ENCODE measurements around the gene PLCD3. TPM values are rescaled to one million over a fixed set of nuclear protein-coding genes. Genes with fewer than 3 reads are reported as not detected.

PLCD3 gene
- total RNA-seq, 2 experiments from 2014 or later, result 1.4 to 4.6 TPM

GRCh38 chr17:45117334-45117733 is 15.0 kb downstream of the PLCD3 start:
- Histone ChIP-seq H3K9me3 (ENCODE audit: low read length) (no peaks in the 10 kb centered on the region), H3K9me2 (ENCODE audit: insufficient read depth, low read length) (no peaks in the 10 kb centered on the region), H3K4me1 (ENCODE audit: insufficient read depth, low read length, poor library complexity, severe bottlenecking) (peaks cover under 1% of the 10 kb centered on the region), H3K79me2 (ENCODE audit: insufficient read depth, low read depth, low read length) (no peaks in the 10 kb centered on the region), H3K4me3 (ENCODE audit: low read depth, low read length, poor library complexity, severe bottlenecking) (no peak overlapping the region), H3K27ac (ENCODE audit: low read depth, low read length, poor library complexity, severe bottlenecking) (no peak overlapping the region), H3K4me2 (ENCODE audit: low read length) (no peak overlapping the region), H2AFZ (ENCODE audit: low read length) (no peak overlapping the region), H3K36me3 (ENCODE audit: insufficient read depth, low read length) (no peaks in the 10 kb centered on the region), H4K20me1 (ENCODE audit: insufficient read depth, low read length) (no peaks in the 10 kb centered on the region)
- intact Hi-C loops (cut with micrococcal nuclease; ENCODE audit: unreplicated experiment), result no loop called here
- CTCF ChIA-PET (ENCODE audit: unreplicated experiment), result no interaction called here
- DNase-seq (ENCODE audit: low spot score), result no peak
- TF ChIP-seq EZH2phosphoT487 (IDR thresholded peaks at IDR 0.05; ENCODE audit: borderline replicate concordance, low read depth, low read length) (no peak), CTCF (conservative IDR thresholded peaks at IDR 0.05; ENCODE audit: low read length) (no peak)
- no TSS peak for BruUV-seq (replicated peaks)
- POLR2A ChIA-PET, result no interaction called here

DNA sequence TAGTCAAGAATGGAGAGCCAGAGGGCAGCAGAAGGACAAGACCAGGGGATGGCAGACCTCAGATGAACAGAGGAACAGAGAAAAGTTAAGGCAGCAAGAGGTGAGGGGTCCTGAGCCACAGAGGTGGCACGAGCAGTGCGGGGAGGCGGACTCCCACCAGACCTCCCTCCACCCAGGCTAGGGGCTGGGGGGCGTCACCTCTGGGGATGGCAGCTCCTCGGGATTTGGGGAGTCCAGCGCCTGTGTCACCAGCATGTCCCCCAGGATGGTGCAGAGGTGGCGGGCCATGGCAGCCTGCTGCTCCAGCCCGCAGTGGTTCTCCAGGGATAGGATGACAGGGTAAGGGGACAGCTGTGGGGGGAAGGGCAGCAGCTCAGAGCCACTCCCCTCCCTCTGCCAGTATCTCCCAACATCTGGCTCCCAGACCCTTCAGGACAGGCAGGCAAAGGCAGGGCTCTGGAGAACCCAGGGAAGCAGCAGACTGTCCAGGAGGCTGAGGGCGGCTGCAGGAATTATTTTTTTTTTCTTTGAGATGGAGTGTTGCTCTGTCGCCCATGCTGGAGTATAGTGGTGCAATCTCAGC is 15.8 kb downstream of the PLCD3 start:
- POLR2A ChIA-PET, result no interaction called here
- H3K9me3 ChIP-seq (ENCODE audit: low read length), result no peaks in the 10 kb centered on the region
- CTCF ChIA-PET (ENCODE audit: unreplicated experiment), result no interaction called here
- H3K36me3 ChIP-seq (ENCODE audit: insufficient read depth, low read length), result no peaks in the 10 kb centered on the region
- H3K4me3 ChIP-seq (ENCODE audit: low read depth, low read length, poor library complexity, severe bottlenecking), result no peak overlapping the region
- H2AFZ ChIP-seq (ENCODE audit: low read length), result no peak overlapping the region
- H3K9me2 ChIP-seq (ENCODE audit: insufficient read depth, low read length), result no peaks in the 10 kb centered on the region
- BruUV-seq (replicated peaks), result no TSS peak
- H3K4me1 ChIP-seq (ENCODE audit: insufficient read depth, low read length, poor library complexity, severe bottlenecking), result peaks cover 8% of the 10 kb centered on the region
- H3K27ac ChIP-seq (ENCODE audit: low read depth, low read length, poor library complexity, severe bottlenecking), result no peak overlapping the region
- TF ChIP-seq EZH2phosphoT487 (IDR thresholded peaks at IDR 0.05; ENCODE audit: borderline replicate concordance, low read depth, low read length), result no peak
- TF ChIP-seq CTCF (conservative IDR thresholded peaks at IDR 0.05; ENCODE audit: low read length), result no peak
- H4K20me1 ChIP-seq (ENCODE audit: insufficient read depth, low read length), result no peaks in the 10 kb centered on the region
- no peaks in the 10 kb centered on the region for H3K79me2 ChIP-seq (ENCODE audit: insufficient read depth, low read depth, low read length)
- intact Hi-C loops (cut with micrococcal nuclease; ENCODE audit: unreplicated experiment), result no loop called here
- DNase-seq (ENCODE audit: low spot score), result no peak
- no peak overlapping the region for H3K4me2 ChIP-seq (ENCODE audit: low read length)

DNA sequence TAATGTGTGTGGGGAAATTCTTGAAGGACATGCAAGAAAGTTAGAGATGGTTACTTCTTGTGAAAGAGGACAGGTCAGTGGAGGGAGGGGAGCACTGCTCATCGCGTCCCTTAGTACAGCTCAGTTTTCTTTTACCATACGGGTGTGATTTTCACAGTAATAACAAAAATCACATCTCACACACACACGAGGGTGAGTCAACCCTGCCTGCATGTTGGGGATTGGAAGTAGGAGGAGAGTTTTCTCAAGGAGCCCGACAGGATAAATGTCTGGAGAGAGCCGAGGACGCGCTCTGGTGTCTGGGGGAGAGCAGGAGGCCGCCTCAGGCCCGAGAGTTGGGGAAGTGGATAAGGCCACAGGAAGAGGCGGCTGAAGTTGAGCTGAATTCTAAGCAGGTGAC is 16.4 kb downstream of the PLCD3 start:
- Histone ChIP-seq H3K9me2 (ENCODE audit: insufficient read depth, low read length) (no peaks in the 10 kb centered on the region), H3K36me3 (ENCODE audit: insufficient read depth, low read length) (no peaks in the 10 kb centered on the region), H2AFZ (ENCODE audit: low read length) (no peak overlapping the region), H3K27ac (ENCODE audit: low read depth, low read length, poor library complexity, severe bottlenecking) (no peak overlapping the region), H3K4me3 (ENCODE audit: low read depth, low read length, poor library complexity, severe bottlenecking) (no peak overlapping the region), H3K4me2 (ENCODE audit: low read length) (no peak overlapping the region), H3K9me3 (ENCODE audit: low read length) (no peaks in the 10 kb centered on the region), H4K20me1 (ENCODE audit: insufficient read depth, low read length) (no peaks in the 10 kb centered on the region), H3K4me1 (ENCODE audit: insufficient read depth, low read length, poor library complexity, severe bottlenecking) (peaks cover 13% of the 10 kb centered on the region), H3K79me2 (ENCODE audit: insufficient read depth, low read depth, low read length) (no peaks in the 10 kb centered on the region)
- no peak for DNase-seq (ENCODE audit: low spot score)
- TF ChIP-seq EZH2phosphoT487 (IDR thresholded peaks at IDR 0.05; ENCODE audit: borderline replicate concordance, low read depth, low read length) (no peak), CTCF (conservative IDR thresholded peaks at IDR 0.05; ENCODE audit: low read length) (no peak)
- POLR2A ChIA-PET, result no interaction called here
- BruUV-seq (replicated peaks), result no TSS peak
- CTCF ChIA-PET (ENCODE audit: unreplicated experiment), result no interaction called here
- intact Hi-C loops (cut with micrococcal nuclease; ENCODE audit: unreplicated experiment), result no loop called here
